SK-MEL-5 (cell line): Measurements from ENCODE around the gene LRRC8C. TPM values are rescaled to one million over a fixed set of nuclear protein-coding genes. Genes with fewer than 3 reads are reported as not detected.
"Not testable (repeated sequence)": the region's sequence is repeated elsewhere in the genome, so short reads cannot be mapped to it uniquely, and the experiment has no call there.

ENCODE experiments used
- DNase-seq: peaks from one replicate; pipeline ENCODE4 v3.0.0-alpha.2; 2016; ENCODE audit warnings: low read depth, low spot score
- in situ Hi-C: cut with HindIII; loops from 2 replicates; pipeline ENCODE4 v1.10.0; 2016; ENCODE audit warnings: low sequenced_read_pairs, high pct_unique_total_duplicates, low pct_unique_long_range_greater_than_20kb
- total RNA-seq: library from RNA; depleted of rRNA; stranded (reverse); fragments of >200 nt; shearing (Covaris generic); gene quantifications from 2 replicates; pipeline ENCODE4 v1.2.3, GENCODE V29; 2014

The LRRC8C gene
- total RNA-seq, 1 experiment from 2014 or later = 2.7 TPM

GRCh38 chr1:89686520-89686919 is 53.6 kb downstream of the LRRC8C start:
- in situ Hi-C loops = no loop called here
- no peak for DNase-seq

- no peak for DNase-seq
- in situ Hi-C loops = no loop called here
These were observed 54.3 kb downstream of the LRRC8C start for GRCh38 chr1:89687254-89687653.

GRCh38 chr1:89688607-89689006 is 55.7 kb downstream of the LRRC8C start:
- DNase-seq = no peak
- in situ Hi-C loops = no loop called here

GRCh38 chr1:89689234-89689633 is 56.3 kb downstream of the LRRC8C start:
- DNase-seq = no peak
- in situ Hi-C loops = no loop called here

GRCh38 chr1:89690595-89690994 is 57.7 kb downstream of the LRRC8C start:
- no peak for DNase-seq
- in situ Hi-C loops = no loop called here

GRCh38 chr1:89692601-89693521 is 59.9 kb downstream of the LRRC8C start:
- peak; percentile 30 for DNase-seq
- in situ Hi-C loops = no loop called here

- in situ Hi-C loops = no loop called here
These were observed 62.9 kb downstream of the LRRC8C start for GRCh38 chr1:89695847-89696246.

GRCh38 chr1:89697383-89697782 is 64.5 kb downstream of the LRRC8C start:
- in situ Hi-C loops = no loop called here
- no peak for DNase-seq

More at GRCh38 chr1:89695847-89696246, 62.9 kb downstream of the LRRC8C start:
- DNase-seq = no peak

- in situ Hi-C loops = no loop called here
- DNase-seq = no peak
These were observed 65.2 kb downstream of the LRRC8C start for GRCh38 chr1:89698020-89698560.

- in situ Hi-C loops = no loop called here
- DNase-seq = no peak
These were observed 65.7 kb downstream of the LRRC8C start for GRCh38 chr1:89698624-89699023.

GRCh38 chr1:89699451-89699986 is 66.6 kb downstream of the LRRC8C start:
- in situ Hi-C loops = no loop called here
- DNase-seq = no peak

GRCh38 chr1:89701746-89702241 is 68.9 kb downstream of the LRRC8C start:
- in situ Hi-C loops = no loop called here
- DNase-seq = no peak

- DNase-seq = no peak
- in situ Hi-C loops = no loop called here
These were observed 69.7 kb downstream of the LRRC8C start for GRCh38 chr1:89702520-89703045.

GRCh38 chr1:89703469-89703868 is 70.5 kb downstream of the LRRC8C start:
- no peak for DNase-seq
- in situ Hi-C loops = no loop called here

- no peak for DNase-seq
- in situ Hi-C loops = no loop called here
These were observed 71.1 kb downstream of the LRRC8C start for GRCh38 chr1:89704014-89704413.

- in situ Hi-C loops, DNase-seq: not testable (repeated sequence)
These were observed 72.0 kb downstream of the LRRC8C start for GRCh38 chr1:89704885-89705284.

- in situ Hi-C loops = no loop called here
- DNase-seq = no peak
These were observed 73.2 kb downstream of the LRRC8C start for GRCh38 chr1:89705901-89706699.

- DNase-seq = no peak
- in situ Hi-C loops = no loop called here
These were observed 73.7 kb downstream of the LRRC8C start for GRCh38 chr1:89706700-89707012.
